Renal pelvis (tissue), 4 donors: Measurements from ENCODE around the gene RNGTT. TPM values are rescaled to one million over a fixed set of nuclear protein-coding genes. Genes with fewer than 3 reads are reported as not detected.
A peak's percentile ranks its signal among the peaks of the same experiment; 100 is the strongest.
"Not testable (repeated sequence)": the region's sequence is repeated elsewhere in the genome, so short reads cannot be mapped to it uniquely, and the experiment has no call there.

Source experiments
- DNase-seq: peaks from one replicate; pipeline ENCODE4 v3.0.0-alpha.2; 2013
- polyA plus RNA-seq, 3 donors: library from polyadenylated mRNA; unstranded; fragments of 120-200 nt; gene quantifications; one replicate each; pipeline ENCODE4 v1.2.1, GENCODE V29; 2013; ENCODE audit not compliant: insufficient read length in 3 of 3

The RNGTT gene
- polyA plus RNA-seq, 3 donors, result 13.6 to 16.1 (median 13.8) TPM

GRCh38 chr6:88914895-88915598 is 48.4 kb downstream of the RNGTT start:
- DNase-seq, result no peak

- DNase-seq, result no peak
Measured at GRCh38 chr6:88914180-88914579, 49.2 kb downstream of the RNGTT start.

- no peak for DNase-seq
Measured at GRCh38 chr6:88913471-88913870, 49.9 kb downstream of the RNGTT start.

- DNase-seq, result peak; percentile 1
Measured at GRCh38 chr6:88910922-88911778, 52.3 kb downstream of the RNGTT start.

GRCh38 chr6:88908598-88909548 is 54.5 kb downstream of the RNGTT start:
- no peak for DNase-seq

- DNase-seq, result not testable (repeated sequence)
Measured at GRCh38 chr6:88907148-88907547, 56.3 kb downstream of the RNGTT start.

GRCh38 chr6:88899569-88900316 is 63.7 kb downstream of the RNGTT start:
- no peak for DNase-seq

GRCh38 chr6:88895911-88896310 is 67.5 kb downstream of the RNGTT start:
- DNase-seq, result no peak

GRCh38 chr6:88890860-88891845 is 72.3 kb downstream of the RNGTT start:
- no peak for DNase-seq

GRCh38 chr6:88890394-88890793 is 73.0 kb downstream of the RNGTT start:
- no peak for DNase-seq

- DNase-seq, result no peak
Measured at GRCh38 chr6:88884361-88884760, 79.1 kb downstream of the RNGTT start.

GRCh38 chr6:88882536-88882935 is 80.9 kb downstream of the RNGTT start:
- DNase-seq, result no peak

GRCh38 chr6:88881451-88881850 is 82.0 kb downstream of the RNGTT start:
- DNase-seq, result no peak

GRCh38 chr6:88880021-88880420 is 83.4 kb downstream of the RNGTT start:
- DNase-seq, result no peak

GRCh38 chr6:88877893-88878292 is 85.5 kb downstream of the RNGTT start:
- no peak for DNase-seq

GRCh38 chr6:88872962-88873361 is 90.5 kb downstream of the RNGTT start:
- no peak for DNase-seq

GRCh38 chr6:88871498-88871897 is 91.9 kb downstream of the RNGTT start:
- DNase-seq, result no peak

- DNase-seq, result peak; percentile 62
Measured at GRCh38 chr6:88870717-88871330, 92.6 kb downstream of the RNGTT start.

- DNase-seq, result no peak
Measured at GRCh38 chr6:88869263-88870020, 94.0 kb downstream of the RNGTT start.
